ENCODE data around the gene JADE1. TPM values are rescaled to one million over a fixed set of nuclear protein-coding genes. Genes with fewer than 3 reads are reported as not detected.

JADE1 gene
- total and polyA plus RNA-seq, 2 of the 13 experiments (the other 11 are each of a cell fraction or from before 2014, with no cell fraction given): 5.4 to 19.3 TPM

DNA sequence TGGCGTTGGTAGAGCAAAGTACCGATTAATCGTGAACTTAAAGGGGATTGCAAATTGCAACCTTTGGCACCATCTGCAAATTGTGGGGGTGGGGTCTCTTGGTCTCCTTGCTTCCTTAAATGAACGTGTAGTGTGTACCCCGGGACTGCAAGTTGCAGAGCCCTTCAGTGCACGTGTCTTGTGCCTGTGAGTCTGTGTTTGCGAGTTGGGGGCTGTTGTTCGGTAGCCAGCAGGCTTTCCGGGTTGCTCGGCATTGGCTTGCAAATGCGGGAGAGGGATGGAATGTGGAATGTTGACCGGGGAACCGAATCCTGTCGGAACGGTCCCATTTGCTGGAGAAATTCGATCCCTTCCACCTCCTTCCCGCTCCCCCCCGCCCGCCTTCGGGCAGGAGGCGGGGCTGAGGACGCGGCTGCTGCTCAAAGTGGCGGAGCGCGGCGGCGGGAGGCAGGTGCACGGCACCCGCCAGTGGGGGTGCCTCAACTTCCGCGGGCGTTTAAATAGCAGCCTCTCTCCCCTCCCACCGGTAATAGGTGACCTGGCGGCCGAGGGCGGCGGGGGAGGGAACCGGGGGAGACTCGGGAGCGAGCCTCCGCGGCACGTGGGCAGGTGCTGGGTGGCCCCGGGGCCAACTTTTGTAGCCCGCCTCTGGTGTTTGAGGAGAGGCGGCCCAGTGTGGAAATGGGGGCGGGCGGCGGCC, 1.5 kb downstream of the JADE1 start (continued):
- TF ChIP-seq, protein P1, sequence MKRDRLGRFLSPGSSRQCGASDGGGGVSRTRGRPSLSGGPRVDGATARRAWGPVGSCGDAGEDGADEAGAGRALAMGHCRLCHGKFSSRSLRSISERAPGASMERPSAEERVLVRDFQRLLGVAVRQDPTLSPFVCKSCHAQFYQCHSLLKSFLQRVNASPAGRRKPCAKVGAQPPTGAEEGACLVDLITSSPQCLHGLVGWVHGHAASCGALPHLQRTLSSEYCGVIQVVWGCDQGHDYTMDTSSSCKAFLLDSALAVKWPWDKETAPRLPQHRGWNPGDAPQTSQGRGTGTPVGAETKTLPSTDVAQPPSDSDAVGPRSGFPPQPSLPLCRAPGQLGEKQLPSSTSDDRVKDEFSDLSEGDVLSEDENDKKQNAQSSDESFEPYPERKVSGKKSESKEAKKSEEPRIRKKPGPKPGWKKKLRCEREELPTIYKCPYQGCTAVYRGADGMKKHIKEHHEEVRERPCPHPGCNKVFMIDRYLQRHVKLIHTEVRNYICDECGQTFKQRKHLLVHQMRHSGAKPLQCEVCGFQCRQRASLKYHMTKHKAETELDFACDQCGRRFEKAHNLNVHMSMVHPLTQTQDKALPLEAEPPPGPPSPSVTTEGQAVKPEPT (CRISPR knock-in tag; IDR thresholded peaks at IDR 0.05; ENCODE audit: low read depth): no peak
- TF ChIP-seq FOXO1 (CRISPR knock-in tag; IDR thresholded peaks at IDR 0.05) (0 out of 2 replicates have a peak, but pooled peaks have one; percentile 32), NCOA2 (CRISPR knock-in tag; IDR thresholded peaks at IDR 0.05) (peak; percentile 71), ZNF563 (CRISPR knock-in tag; IDR thresholded peaks at IDR 0.05) (no peak), ZNF329 (CRISPR knock-in tag; IDR thresholded peaks at IDR 0.05; ENCODE audit: low read depth) (no peak), ZNF558 (CRISPR knock-in tag; IDR thresholded peaks at IDR 0.05; ENCODE audit: borderline replicate concordance) (peak; percentile 76; the same call in 1 of the 2 replicates), NR2F1 (CRISPR knock-in tag; IDR thresholded peaks at IDR 0.05) (no peak), SP1 (IDR thresholded peaks at IDR 0.05) (no peak), SP1 (CRISPR knock-in tag; IDR thresholded peaks at IDR 0.05) (peak; percentile 82), SRSF1 (optimal IDR thresholded peaks at IDR 0.05; ENCODE audit: low read depth, low read length) (peak; percentile 89), SPEN (CRISPR knock-in tag; IDR thresholded peaks at IDR 0.05; ENCODE audit: low read depth) (peak; percentile 32; the same call in 1 of the 2 replicates), ZNF331 (CRISPR knock-in tag; IDR thresholded peaks at IDR 0.05) (peak; percentile 19), ZNF17 (CRISPR knock-in tag; IDR thresholded peaks at IDR 0.05) (no peak), SIN3B (IDR thresholded peaks at IDR 0.05; ENCODE audit: low read length) (0 out of 2 replicates have a peak, but pooled peaks have one; percentile 15), YY1 (IDR thresholded peaks at IDR 0.05; ENCODE audit: insufficient read depth, insufficient replicate concordance, low read depth, low read length) (peak; percentile 74), ZBTB20 (CRISPR knock-in tag; IDR thresholded peaks at IDR 0.05; ENCODE audit: borderline replicate concordance, low read depth) (peak; percentile 52; the same call in 1 of the 2 replicates)
- TF ChIP-seq, protein P2, sequence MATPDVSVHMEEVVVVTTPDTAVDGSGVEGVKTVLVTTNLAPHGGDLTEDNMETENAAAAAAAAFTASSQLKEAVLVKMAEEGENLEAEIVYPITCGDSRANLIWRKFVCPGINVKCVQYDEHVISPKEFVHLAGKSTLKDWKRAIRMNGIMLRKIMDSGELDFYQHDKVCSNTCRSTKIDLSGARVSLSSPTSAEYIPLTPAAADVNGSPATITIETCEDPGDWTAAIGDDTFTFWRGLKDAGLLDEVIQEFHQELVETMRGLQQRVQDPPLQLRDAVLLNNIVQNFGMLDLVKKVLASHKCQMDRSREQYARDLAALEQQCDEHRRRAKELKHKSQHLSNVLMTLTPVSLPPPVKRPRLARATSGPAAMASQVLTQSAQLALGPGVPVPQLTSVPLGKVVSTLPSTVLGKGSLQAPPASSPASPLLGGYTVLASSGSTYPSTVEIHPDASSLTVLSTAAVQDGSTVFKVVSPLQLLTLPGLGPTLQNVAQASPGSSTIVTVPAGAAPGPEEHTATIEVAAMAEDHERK (CRISPR knock-in tag; IDR thresholded peaks at IDR 0.05; ENCODE audit: low read depth): peak; percentile 46; the same call in 1 of the 2 replicates
- TF ChIP-seq, protein P3, sequence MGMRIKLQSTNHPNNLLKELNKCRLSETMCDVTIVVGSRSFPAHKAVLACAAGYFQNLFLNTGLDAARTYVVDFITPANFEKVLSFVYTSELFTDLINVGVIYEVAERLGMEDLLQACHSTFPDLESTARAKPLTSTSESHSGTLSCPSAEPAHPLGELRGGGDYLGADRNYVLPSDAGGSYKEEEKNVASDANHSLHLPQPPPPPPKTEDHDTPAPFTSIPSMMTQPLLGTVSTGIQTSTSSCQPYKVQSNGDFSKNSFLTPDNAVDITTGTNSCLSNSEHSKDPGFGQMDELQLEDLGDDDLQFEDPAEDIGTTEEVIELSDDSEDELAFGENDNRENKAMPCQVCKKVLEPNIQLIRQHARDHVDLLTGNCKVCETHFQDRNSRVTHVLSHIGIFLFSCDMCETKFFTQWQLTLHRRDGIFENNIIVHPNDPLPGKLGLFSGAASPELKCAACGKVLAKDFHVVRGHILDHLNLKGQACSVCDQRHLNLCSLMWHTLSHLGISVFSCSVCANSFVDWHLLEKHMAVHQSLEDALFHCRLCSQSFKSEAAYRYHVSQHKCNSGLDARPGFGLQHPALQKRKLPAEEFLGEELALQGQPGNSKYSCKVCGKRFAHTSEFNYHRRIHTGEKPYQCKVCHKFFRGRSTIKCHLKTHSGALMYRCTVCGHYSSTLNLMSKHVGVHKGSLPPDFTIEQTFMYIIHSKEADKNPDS (CRISPR knock-in tag; IDR thresholded peaks at IDR 0.05): no peak
- TF ChIP-seq, protein P4, sequence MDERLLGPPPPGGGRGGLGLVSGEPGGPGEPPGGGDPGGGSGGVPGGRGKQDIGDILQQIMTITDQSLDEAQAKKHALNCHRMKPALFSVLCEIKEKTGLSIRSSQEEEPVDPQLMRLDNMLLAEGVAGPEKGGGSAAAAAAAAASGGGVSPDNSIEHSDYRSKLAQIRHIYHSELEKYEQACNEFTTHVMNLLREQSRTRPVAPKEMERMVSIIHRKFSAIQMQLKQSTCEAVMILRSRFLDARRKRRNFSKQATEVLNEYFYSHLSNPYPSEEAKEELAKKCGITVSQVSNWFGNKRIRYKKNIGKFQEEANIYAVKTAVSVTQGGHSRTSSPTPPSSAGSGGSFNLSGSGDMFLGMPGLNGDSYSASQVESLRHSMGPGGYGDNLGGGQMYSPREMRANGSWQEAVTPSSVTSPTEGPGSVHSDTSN (CRISPR knock-in tag; IDR thresholded peaks at IDR 0.05): no peak
- TF ChIP-seq, protein P5, sequence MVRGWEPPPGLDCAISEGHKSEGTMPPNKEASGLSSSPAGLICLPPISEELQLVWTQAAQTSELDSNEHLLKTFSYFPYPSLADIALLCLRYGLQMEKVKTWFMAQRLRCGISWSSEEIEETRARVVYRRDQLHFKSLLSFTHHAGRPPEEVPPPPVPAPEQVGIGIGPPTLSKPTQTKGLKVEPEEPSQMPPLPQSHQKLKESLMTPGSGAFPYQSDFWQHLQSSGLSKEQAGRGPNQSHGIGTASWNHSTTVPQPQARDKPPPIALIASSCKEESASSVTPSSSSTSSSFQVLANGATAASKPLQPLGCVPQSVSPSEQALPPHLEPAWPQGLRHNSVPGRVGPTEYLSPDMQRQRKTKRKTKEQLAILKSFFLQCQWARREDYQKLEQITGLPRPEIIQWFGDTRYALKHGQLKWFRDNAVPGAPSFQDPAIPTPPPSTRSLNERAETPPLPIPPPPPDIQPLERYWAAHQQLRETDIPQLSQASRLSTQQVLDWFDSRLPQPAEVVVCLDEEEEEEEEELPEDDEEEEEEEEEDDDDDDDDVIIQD (CRISPR knock-in tag; IDR thresholded peaks at IDR 0.05; ENCODE audit: low read depth): peak; percentile 50; the same call in 1 of the 2 replicates
